AG04450 (cell line): ENCODE results near the gene ATP2C2. TPM values are rescaled to one million over a fixed set of nuclear protein-coding genes. Genes with fewer than 3 reads are reported as not detected.

ENCODE experiments used
- CTCF ChIA-PET: fragments of 300-600, 350-600 bp; formaldehyde crosslinking; extraction: SDS; loops from one replicate; lab custom pipeline; 2022; ENCODE audit warnings: antibody characterized with exemption, inconsistent platforms; lab: Charles Lee
- POLR2A ChIA-PET: fragments of 350-600 bp; formaldehyde crosslinking; extraction: SDS; loops from one replicate; lab custom pipeline; 2021; ENCODE audit warnings: antibody characterized with exemption, inconsistent platforms; lab: Yijun Ruan, JAX
- DNase-seq: peaks from one replicate; pipeline ENCODE4 v3.0.0-alpha.2; 2011; ENCODE audit warnings: low read depth, low spot score
- H3K27ac ChIP-seq: one replicate; pipeline ENCODE4 v1.5.1; 2012; ENCODE audit warnings: low read depth, low read length, control low read depth
- H3K27me3 ChIP-seq: one replicate; pipeline ENCODE4 v1.6.0; 2012; ENCODE audit warnings: low read length; ENCODE audit not compliant: control insufficient read depth, insufficient read depth
- H3K4me3 ChIP-seq: 2 replicates; pipeline ENCODE4 v1.5.1; 2011; ENCODE audit warnings: mild to moderate bottlenecking, low read depth, low read length, control low read depth
- H3K9me3 ChIP-seq: 2 replicates; pipeline ENCODE4 v1.5.1; 2012; ENCODE audit warnings: low read length; ENCODE audit not compliant: control insufficient read depth, insufficient read depth
- polyA plus RNA-seq: library from polyadenylated mRNA; depleted of rRNA; stranded (reverse); fragments of >200 nt; gene quantifications from 2 replicates; pipeline ENCODE4 v1.2.3, GENCODE V29; 2011
- TF ChIP-seq, protein P1 (sequence below): IDR thresholded peaks from 2 replicates; pipeline ENCODE4 v1.5.1; 2011; ENCODE audit warnings: low read depth, low read length, control low read depth, inconsistent platforms

ATP2C2 gene
- polyA plus RNA-seq, 1 experiment: not detected

- no peak overlapping the region for H3K4me3 ChIP-seq
- ChIA-PET CTCF (interaction anchor here (0.8 kb wide), 1 partner anchor 14 kb away, joined by 3 read pairs; no protein-coding TSS in a partner anchor), POLR2A (no interaction called here)
- H3K27me3 ChIP-seq: no peaks in the 10 kb centered on the region
- TF ChIP-seq, protein P1, sequence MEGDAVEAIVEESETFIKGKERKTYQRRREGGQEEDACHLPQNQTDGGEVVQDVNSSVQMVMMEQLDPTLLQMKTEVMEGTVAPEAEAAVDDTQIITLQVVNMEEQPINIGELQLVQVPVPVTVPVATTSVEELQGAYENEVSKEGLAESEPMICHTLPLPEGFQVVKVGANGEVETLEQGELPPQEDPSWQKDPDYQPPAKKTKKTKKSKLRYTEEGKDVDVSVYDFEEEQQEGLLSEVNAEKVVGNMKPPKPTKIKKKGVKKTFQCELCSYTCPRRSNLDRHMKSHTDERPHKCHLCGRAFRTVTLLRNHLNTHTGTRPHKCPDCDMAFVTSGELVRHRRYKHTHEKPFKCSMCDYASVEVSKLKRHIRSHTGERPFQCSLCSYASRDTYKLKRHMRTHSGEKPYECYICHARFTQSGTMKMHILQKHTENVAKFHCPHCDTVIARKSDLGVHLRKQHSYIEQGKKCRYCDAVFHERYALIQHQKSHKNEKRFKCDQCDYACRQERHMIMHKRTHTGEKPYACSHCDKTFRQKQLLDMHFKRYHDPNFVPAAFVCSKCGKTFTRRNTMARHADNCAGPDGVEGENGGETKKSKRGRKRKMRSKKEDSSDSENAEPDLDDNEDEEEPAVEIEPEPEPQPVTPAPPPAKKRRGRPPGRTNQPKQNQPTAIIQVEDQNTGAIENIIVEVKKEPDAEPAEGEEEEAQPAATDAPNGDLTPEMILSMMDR: no peak
- DNase-seq: no peak
- H3K9me3 ChIP-seq: peaks cover 6% of the 10 kb centered on the region
- H3K27ac ChIP-seq: no peak overlapping the region
These were observed 95.8 kb downstream of the ATP2C2 start for GRCh38 chr16:84464116-84464515.

DNA sequence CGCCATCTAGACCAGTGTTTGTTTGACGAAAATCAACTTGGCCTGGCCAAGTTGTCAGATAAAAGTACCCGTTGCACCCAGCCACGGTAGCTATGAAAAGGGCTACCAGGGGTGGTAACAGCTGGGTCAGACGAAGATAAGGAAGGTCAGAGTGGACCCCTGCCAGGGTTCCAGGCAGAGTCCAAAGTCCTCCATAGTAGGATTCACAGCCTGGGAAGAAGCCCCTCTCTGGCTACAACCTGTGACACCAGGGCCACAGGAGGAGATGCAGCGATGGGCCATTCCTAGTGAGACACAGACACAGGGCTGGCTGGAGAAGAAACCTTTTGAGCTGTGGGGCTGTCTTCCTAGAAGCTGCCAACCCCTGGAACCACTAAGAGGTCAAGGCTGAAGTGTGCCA, 96.8 kb downstream of the ATP2C2 start:
- POLR2A ChIA-PET: no interaction called here
- CTCF ChIA-PET: interaction anchor here (0.6 to 1.2 kb wide), 6 partner anchors 13 to 278 kb away, joined by 3 to 6 read pairs (median 3); partner anchors contain the start of gene TAF1C
- Histone ChIP-seq H3K27me3 (no peaks in the 10 kb centered on the region), H3K27ac (no peak overlapping the region), H3K4me3 (no peak overlapping the region), H3K9me3 (peaks cover 3% of the 10 kb centered on the region)
- TF ChIP-seq, protein P1: no peak
- DNase-seq: no peak

GRCh38 chr16:84466692-84467091, 98.4 kb downstream of the ATP2C2 start:
- TF ChIP-seq, protein P1: no peak
- no peak overlapping the region for H3K27ac ChIP-seq
- H3K9me3 ChIP-seq: peaks cover 8% of the 10 kb centered on the region
- H3K27me3 ChIP-seq: no peaks in the 10 kb centered on the region
- DNase-seq: no peak
- ChIA-PET CTCF (interaction anchor here (1.2 kb wide), 1 partner anchor 280 kb away, joined by 3 read pairs; the partner anchor contains the start of gene TAF1C), POLR2A (no interaction called here)
- H3K4me3 ChIP-seq: no peak overlapping the region

- H3K4me3 ChIP-seq: no peak overlapping the region
- ChIA-PET POLR2A (no interaction called here), CTCF (no interaction called here)
- no peaks in the 10 kb centered on the region for H3K27me3 ChIP-seq
- TF ChIP-seq, protein P1: no peak
- peaks cover 12% of the 10 kb centered on the region for H3K9me3 ChIP-seq
- DNase-seq: no peak
- no peak overlapping the region for H3K27ac ChIP-seq
These were observed 98.9 kb downstream of the ATP2C2 start for GRCh38 chr16:84467256-84467655.

- TF ChIP-seq, protein P1: no peak
- ChIA-PET POLR2A (no interaction called here), CTCF (no interaction called here)
These were observed 99.4 kb downstream of the ATP2C2 start for GRCh38 chr16:84467709-84468108.

More at GRCh38 chr16:84467709-84468108, 99.4 kb downstream of the ATP2C2 start:
- Histone ChIP-seq H3K9me3 (peaks cover 13% of the 10 kb centered on the region), H3K27ac (no peak overlapping the region), H3K27me3 (no peaks in the 10 kb centered on the region), H3K4me3 (no peak overlapping the region)
- DNase-seq: no peak
